Measurements from ENCODE around the gene MCF2L.

Gene MCF2L

DNA sequence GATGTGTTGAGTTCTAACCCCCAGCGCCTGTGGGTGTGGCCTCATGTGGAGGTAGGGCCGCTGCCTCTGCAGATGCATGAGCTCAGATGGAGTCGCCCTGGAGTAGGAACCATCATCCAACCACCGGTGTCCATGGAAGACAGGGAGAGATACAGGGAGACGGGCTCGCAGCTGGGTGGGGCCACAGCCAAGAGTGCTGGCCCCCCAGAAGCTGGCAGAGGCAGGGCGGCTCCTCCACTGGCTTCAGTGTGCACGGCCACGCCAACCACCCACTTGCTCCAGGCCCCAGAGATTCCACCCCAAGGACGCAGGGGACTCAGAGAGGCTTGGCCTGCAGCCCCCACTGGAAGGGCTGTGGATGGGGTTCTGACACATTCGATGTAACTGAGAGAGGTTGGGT, 5.4 kb upstream of the MCF2L start:
- no peak for DNase-seq

DNA sequence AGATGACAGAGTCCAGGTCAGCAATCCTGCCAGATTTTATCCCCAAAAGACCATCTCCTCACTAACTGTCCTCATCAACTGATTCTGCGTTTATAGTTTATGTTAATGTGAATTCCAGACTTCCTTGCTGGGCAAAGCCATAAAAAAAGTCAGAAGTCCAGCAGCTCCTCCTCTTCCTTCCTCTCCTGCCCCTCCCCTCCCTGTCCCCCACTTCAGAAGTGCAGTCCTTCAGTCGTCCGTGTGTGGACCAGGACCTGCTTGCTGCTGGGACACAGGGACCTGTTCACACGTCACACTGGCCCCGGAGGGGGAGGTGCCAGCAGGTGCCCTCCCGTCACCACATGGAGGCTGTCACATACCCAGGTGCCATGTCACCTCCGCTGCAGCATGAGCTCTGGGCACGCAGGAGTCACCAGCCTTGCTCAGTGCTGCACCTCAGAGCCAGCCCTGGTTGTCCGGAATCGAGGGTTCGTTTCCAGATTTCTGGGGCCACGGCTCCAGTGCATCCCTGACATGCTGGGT, 4.0 kb upstream of the MCF2L start:
- no peak for DNase-seq

DNA sequence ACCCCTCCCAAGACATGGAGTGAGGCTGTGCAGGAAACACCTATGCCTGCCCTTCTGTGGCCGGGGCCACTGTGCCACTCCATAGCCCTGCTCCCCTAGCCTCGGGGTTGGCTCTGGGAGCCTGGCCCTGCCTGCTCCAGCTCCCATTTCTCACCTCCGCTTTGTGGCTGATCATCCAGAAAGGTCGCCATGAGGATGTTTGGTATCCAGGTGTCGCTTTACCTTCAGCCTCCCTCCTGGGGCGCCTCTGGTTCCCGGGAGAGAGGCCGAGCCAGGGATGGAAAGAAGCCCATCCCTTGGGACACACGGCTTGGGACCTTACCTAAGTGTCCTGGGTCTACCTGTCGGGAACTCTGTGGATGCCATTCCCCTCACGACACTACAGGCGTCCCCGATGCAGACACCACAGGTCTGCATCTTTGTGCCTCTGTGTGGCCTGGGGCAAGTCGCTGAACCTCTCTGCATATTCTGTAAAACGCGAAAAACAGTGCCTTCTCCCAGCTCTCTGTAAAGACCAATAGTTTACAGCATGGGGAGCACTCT, 3.4 kb upstream of the MCF2L start:
- DNase-seq, result no peak

DNA sequence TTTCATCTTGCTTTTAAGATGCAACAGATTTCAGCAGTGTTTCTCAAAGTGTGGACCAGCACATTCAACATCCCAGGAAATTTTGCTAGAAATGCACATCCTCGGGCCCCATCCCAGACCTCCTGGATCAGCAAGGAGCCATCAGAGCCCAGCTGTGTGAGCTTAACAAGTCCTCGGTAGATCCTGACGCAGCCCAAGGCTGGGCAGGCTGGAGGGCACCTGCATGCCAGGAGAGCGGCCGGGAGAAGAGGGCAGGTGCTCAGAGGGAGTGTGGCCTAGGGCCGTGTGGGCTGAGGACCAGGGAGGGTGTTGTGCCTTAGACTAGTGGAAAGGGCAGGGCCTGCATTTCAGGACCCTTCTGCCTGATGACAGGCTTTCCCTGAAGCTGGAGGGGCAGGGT, 2.2 kb upstream of the MCF2L start:
- no peak for DNase-seq

DNA sequence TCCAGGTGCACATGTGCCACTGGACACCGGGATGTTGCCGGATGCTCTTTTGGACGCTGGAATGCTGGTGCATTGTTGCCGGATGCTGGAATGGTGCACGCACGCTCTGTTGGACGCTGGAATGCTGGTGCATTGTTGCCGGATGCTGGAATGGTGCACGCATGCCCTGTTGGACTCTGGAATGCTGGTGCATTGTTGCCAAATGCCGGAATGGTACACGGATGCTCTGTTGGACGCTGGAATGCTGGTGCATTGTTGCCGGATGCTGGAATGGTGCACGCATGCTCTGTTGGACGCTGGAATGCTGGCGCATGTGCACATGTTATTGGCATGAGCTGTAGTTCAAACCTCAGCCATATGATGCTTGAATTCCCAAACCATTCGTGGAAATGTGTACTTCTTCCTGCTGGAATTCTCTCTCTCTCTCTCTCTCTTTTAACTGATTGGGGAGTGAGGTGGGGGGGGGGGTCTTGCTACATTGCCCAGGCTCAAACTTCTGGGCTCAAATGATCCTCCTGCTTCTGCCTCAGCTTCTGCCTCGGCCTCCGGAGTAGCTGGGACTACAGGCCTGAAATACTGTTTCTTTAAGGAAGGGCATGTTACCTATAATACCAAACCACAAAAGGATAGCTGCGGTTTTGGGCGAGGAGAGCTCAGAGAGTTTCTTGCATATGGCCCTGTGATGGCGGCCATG, 1.2 kb upstream of the MCF2L start:
- no peak for DNase-seq

DNA sequence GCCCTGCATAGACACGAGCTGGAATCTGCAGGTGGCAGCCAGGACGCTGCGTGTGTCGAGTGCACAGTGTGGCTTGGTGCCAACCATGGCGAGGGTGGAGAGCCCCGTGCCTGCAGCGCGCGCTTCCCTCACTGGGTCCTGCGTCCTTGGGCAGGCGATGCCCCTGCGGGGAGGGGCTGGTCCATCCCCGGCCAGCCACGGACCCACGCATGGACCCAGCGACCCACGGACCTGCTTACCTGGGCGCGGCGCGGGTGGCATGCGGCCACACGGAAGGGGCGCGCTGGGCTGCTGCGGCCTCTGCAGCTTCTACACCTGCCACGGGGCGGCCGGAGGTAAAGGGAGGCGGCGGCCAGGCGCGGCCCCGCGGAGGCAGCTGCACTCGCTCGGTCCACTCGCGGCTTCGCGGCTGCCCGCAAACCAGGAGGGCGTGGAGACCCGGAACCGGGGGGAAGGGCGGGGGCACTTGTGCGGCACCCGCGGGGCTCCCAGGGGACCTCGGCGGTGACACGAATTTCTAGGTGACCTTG, 569 bp upstream of the MCF2L start:
- no peak for DNase-seq

DNA sequence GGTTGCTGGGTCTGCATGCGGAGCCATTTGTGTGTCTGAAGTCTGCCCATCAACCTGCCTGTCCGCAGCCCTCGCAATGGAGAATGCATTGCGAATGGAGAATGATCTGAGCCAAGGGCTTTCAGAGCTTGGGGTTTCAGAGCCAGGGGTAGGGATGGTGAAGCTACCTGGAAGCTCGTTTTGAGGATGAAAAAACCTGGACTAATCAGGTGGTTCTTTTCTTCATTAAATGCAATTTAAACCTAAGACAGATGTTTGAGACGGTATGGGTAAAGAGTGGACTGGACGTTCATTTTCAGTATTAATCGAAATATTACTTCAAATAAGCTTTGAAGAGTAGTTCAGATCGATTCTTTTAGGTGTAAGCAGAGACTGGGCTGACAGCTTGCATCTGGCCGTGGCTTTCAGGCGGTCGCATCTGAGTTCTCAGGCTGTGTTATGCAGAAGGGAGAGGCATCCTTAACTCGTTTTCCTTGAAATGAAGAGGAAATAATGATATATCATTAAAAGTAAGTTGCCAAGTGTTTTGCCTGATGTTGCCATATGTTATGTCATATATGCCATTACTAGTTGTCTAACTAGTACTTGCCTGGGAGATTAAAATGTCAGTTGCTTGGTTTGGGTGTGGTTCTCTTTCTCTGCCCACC, 801 bp downstream of the MCF2L start:
- DNase-seq, result no peak

DNA sequence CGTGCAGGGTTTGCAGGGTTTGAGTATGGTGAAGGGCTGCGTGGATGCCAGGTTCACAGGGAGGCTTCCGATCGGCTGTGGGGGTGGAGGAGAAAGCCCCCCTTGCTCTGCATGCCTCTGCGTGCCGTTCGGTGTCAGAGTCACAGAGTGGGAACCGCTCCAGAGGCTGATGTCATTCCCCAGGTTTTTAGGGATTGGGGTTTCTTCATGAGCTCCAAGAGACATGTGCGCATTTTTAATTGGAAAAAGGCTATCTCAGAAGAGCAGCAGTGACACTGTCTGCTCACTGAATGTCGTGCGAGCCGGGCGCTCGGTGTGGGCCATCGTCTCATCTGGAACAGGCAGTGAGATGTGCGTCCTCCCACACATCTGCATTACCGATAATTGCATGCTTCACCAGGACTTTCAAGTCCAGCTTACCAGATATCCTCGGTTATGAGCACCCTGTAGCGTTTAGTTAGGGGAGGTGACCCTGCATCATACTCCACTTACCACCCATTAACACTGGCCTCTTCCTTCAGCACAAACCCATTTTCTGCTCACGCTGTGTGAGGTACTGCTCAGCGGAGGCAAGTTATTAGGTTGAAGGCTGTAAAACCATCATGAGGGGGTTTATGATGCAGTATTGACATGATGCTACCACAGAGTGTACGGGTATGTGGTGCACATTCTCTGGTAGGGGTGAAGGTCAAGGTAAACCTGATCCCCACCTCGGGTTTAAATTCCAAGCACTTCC, 1.7 kb downstream of the MCF2L start:
- no peak for DNase-seq

DNA sequence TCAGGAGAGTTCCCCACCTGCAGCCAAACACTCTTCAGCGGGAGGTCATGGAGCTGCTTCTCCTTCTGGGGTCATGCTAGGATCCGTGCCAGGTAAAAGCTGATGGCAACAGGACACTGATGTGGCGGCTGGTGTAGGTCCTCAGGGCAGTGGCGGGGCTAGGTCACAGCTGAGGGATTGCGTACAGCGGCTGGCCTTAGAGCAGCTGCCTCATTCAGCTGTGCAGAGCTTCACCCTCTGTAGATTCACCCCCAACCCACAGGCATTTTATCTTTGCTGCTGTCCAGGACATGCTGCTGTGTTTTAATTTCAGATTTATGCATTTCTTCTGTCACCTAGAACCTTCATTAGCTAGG, 2.3 kb downstream of the MCF2L start:
- no peak for DNase-seq

DNA sequence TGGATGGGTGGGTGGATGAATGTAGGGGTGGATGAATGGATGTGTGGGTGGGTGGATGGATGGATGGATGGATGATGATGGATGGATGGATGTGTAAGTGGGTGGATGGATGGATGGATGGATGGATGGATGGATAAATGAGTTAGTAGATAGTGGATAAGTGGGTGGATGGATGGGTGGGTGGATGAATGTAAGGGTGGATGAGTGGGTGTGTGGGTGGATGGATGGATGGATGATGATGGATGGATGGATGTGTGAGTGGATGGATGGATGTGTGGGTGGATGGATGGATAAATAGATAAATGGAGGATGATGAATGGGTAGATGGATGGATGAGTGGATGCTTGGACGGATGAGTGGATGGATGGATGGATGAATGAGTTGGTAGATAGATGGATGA, 3.2 kb downstream of the MCF2L start:
- no peak for DNase-seq

DNA sequence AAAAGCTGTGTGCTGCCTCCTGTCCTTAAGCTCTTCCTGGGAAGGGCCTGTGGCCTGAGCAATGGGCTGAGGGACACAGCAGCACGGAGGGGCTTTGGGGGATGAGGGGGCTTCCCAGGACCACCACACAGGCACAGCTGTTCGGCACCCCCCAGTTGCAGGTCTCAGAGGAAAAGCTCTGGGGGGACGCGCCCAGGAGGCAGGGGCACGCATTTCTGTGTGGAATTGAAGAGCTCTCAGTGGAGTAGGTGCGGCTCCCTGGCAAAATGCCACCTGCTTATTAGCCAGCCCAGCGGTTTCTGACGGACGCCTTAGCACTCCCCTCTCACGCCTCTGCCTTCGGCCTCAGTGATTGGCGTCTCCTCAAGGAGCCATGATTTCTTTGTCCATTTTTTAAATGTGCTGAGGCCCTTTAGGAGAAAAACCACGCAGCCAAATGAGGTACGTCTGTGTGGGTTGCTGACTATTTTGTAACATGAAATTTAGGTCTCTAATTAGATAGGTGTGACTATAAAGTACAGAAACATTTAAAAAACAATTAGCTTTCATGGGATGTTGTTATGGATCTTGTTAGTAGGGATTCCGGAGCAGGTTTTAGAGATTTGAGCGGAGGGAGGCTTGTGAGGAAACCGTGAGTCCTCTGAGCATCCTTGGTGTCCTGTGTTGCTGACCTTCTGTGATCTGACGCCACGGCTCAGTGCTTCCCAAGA, 4.0 kb downstream of the MCF2L start:
- DNase-seq, result no peak

DNA sequence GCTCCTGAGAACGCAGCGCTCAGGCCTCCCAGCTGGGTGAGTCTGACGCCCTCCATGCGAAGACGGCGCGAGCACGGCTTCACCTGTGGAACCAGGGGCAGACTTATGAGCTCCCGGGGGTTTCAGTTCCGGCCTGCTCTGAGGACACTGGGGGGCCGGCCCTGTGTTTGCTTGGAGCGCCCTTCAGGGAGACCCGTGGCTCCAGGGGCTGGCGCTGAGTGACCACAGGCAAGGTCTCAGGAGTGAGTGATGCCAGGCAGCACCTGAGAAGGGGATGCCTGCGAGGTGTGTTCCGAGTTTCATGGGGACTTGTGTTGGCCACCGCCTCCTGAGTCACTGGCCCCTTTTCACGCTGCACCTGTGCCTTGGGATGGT, 4.5 kb downstream of the MCF2L start:
- DNase-seq, result no peak

DNA sequence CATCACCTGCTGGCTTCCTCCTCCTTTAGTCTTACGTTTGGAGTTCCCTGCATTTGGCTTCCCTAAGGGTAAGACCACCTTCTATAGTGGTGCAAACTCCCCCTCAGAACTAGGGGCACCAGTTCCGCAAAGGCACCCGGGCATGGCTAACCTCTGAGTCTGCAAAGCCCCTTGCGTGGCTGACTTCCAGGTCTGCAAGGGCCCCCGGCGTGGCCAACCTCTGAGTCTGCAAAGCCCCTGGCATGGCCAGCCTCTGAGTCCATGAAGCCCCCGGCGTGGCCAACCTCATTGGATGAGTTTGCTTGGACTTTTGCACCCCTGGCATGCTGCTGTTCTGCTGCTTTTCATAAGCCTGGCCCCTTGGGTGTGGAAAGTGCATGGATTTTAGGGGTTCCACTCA, 5.1 kb downstream of the MCF2L start:
- DNase-seq, result no peak

DNA sequence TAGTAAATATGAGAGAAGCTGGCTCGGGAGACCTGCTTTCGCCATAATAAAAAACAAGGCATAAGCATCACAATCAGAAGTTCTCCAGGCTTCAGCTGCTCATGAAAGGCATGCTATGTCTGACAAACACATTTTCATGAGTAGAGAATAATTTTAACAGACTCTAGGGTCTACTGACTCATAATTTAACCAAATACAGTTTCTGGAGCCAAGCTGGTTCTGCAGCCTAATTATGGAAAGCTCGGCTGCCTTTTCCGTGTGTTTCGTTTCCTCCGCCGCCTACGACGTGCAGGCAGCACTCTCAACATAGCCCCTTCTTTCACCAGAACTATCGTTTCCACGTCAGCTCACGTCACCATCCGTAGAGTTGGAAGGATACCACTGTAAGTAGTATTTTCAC, 5.7 kb downstream of the MCF2L start:
- DNase-seq, result no peak

DNA sequence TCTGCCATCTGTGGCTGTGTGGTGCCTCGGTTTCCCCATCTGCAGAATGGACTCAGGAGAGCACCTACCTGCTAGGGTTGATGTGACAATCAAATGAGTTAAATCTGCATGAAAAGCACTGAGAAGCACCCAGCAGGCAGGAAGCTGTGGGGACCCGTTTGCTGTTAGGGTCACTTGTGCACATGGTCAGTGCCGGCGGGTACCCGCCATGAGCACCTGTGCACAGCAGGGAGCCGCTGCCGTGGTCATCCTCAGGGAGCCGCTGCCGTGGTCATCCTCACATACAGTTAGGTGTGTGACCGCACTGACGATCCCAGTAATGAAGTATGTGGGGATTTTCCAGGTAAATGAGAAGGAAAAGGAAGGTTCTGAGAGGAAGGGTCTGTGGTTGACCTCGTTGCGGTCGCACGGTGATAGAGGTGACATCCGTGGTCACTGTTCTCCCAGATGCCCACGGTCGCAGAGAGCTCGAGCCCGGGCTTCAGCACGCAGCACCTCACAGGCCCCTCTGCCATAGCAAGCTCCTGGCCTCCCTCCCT, 6.5 kb downstream of the MCF2L start:
- no peak for DNase-seq

DNA sequence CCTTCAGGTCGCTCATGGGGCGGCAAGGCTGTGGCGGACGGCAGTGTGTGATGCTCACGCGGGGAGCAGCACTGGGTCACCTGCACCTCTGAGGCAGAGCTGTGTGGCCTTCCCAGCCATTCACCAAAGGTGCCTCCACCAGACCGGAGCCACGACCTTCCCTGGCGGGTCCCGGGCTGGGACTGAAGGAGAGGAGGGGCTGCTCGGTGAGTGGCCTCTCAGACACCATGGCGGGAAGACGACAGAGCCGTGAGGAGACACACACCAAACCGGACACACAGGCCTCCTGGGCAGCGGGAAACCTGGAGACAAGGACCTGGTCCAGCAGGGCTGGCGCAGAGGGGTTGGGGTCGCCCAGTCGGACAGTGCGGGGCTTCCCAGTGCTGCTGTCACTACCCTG, 7.5 kb downstream of the MCF2L start:
- DNase-seq, result no peak

DNA sequence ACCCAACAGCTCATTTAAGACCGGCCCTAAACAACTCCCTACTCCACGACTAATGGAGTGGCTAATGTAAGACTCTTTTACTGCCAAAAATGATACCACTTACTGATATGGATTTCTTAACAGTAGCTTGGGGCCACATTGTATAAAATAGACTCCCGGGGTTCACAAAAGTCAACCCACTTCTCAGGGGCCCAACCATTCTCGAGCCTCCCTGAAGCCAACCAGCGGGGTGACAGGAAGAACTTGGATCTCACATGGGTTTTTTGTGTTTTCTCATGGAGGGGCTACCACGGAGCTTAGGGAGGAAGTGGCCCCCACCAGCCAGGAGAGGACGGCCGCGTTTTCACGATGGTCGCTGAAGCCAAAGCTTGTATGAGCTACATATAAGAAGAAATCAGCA, 8.1 kb downstream of the MCF2L start:
- DNase-seq, result no peak

DNA sequence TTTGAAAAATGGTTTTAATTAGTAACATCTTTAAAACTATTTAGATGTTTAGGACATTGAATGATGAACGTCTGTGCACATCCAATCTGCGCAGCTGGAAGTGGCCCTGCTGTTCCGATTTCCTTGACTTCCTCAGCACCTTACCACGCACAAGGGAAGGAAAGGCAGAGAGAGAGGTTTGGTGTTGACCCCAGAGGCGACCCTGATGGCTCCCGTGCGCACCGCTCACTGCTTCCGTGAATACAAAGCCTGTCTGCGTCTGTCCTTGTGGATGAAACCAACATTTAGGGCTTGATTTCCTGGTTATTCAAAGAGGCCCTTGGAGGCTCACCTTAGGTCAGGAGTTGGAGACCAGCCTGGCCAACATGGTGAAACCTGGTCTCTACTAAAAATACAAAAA, 8.5 kb downstream of the MCF2L start:
- DNase-seq, result no peak

DNA sequence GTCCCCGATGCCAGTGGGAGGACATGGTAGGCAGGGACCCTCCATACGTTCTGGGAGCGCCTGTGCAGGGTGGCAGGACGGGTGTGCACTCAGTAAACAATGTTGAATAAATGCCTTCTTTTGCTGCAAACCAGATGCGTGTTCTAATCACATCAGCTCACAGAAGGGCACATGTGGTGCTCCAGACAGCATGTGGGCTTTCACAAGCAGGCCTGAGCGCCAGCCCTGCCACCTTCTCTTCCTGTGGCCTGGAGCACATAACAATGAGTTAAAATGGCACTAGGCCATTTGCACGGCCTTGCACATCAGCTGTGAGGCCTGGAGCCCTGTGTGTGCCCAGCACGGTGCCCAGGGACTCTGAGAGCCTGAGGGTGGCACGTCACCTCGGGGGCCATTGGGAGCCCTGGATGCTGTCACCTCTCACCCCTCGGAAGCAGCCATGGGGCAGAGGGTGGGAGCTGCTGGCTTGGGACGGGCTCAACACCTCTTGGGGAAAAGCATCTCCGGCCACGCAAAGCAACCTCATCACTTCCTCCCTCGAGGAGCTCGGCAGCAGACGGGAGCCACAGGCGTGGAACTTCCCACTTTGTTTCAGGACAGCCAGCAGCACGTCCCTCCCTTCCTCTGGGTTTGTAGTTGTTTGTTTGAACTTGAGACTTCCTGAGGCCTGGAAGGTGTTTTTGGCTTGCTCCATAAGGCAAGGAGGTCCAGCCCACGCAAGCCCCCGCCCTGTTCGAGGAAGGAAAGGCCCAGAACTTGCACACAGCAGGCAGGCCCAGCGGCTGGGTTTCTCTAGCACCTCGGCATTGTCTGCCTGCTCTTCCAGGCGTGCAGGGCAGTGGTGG, 9.8 kb downstream of the MCF2L start:
- no peak for DNase-seq

DNA sequence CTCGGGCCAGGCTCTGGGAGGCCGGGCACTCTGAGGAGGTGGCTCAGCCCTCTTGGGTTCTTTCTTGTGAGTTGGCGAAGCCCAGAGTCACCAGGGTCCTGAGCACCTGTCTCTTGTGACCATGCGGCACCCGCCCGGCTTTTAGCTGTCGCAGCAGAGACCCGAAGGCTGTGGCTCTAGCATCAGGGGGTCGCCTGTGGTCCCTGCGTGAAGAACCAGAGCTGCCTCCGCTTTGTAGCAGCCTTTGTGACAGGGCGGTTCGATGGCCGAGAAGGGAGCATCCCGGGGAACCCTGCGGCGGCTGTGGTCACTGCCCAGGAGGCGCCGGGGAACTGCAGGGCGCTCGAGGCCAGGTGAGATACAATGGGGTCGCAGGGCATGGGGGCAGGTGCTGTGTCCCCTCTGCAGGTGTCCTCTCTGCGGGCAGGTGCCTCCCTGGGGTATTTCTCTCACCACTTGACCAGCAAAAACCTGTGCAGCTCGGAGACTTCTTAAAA, 10.4 kb downstream of the MCF2L start:
- DNase-seq, result no peak

DNA sequence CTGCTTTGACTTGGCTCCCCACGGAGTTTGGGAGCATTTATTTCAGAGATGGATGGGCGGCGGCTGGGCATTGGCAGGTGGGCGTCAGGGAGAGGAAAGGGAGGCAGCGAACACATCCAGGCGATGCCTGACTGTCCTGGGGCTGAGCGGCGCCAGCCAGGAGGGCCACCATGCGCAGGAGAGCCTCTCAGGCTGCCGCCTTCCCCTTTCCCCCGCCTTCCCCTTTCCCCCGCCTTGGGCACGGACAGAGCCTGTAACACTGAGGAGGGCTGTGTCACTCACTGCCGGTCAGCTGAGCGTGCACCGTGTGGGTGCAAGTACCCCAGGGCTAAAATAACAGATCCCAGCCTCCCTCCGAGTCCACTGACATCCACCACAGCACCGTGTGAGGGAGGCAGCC, 11.4 kb downstream of the MCF2L start:
- DNase-seq, result no peak

DNA sequence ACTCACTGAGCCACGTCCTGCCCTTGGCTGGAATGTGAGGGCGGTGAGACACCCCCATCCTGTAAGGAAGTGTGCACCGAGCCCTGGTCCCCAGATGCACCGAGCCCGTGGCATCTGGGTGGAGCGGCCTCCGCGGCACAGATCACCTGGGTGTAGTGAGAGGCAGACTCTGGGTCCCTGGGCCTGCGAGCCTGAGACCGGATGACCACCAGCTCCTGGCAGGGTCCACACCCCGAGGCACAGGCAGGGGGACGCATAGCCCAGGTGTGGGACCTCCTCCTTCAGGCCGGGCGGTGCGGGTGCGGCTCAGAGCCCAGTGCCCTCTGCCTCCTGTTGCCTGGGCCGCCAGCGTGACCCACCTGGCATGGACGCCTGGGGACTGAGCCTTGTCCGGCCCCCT, 12.4 kb downstream of the MCF2L start:
- no peak for DNase-seq

Measured in midbrain (tissue), 1 donor.